Uterus (tissue), 2 donors: Measurements from ENCODE around the gene NOX5.

Experiments used
- CTCF ChIP-seq, 4 experiments: fragments of 200-600 bp in 2 of 4; fragments of 450-650 bp in 2 of 4; sonication (generic) in 2 of 4; IDR thresholded peaks; one replicate each; pipeline ENCODE4 v1.5.1; 2016 to 2019; ENCODE audit warnings: antibody characterized with exemption in 4 of 4, mild to moderate bottlenecking in 2 of 4, moderate library complexity in 1 of 4
- POLR2A ChIP-seq, 2 donors: fragments of 450-650 bp; IDR thresholded peaks; one replicate each; pipeline ENCODE4 v1.6.1; 2016; ENCODE audit warnings: antibody characterized with exemption in 2 of 2, mild to moderate bottlenecking in 1 of 2, moderate library complexity in 1 of 2

DNA sequence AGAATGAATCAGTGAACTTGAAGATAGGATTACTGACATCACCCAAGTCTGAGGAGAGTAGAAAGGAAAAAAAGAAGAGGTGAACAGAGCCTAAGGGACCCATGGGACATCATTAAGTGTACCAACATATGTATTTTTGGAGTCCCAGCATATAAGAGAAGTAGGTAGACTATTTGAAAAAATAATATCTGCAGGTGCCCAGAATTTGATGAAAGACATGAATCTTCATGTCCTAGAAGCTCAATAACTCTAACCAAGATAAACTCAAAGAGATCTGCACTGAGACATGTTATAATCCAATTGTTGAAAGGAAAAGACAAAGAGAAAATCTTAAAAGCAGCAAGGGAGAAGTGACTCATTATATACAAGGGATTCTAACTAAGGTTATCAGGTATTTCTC lies 45.2 kb upstream of the NOX5 start:
- no peak for TF ChIP-seq POLR2A (IDR thresholded peaks at IDR 0.05)
- no peak for TF ChIP-seq CTCF (IDR thresholded peaks at IDR 0.05)
